ENCODE results near the gene NRIP1.

- TF ChIP-seq CTCF (IDR thresholded peaks at IDR 0.05) (no peak), POLR2A (IDR thresholded peaks at IDR 0.05) (no peak), EP300 (IDR thresholded peaks at IDR 0.05) (no peak)
Observed at GRCh38 chr21:14947613-14948160, 117.1 kb downstream of the NRIP1 start.

Data from tibial nerve (tissue), 4 donors.